HG02938 (cell line): Measurements from ENCODE around the gene PTGER1.

Experiments
- ATAC-seq: cut with Tn5 transposase; IDR thresholded peaks from one replicate; pipeline ENCODE4 v1.9.1; 2021; ENCODE audit warnings: mild to moderate bottlenecking, moderate library complexity; ENCODE audit not compliant: unreplicated experiment

Gene PTGER1

GRCh38 chr19:14442891-14443631 is 32.1 kb downstream of the PTGER1 start:
- ATAC-seq, result no peak

GRCh38 chr19:14441041-14441938 is 33.9 kb downstream of the PTGER1 start:
- no peak for ATAC-seq

- ATAC-seq, result no peak
Measured at GRCh38 chr19:14440049-14440448, 35.1 kb downstream of the PTGER1 start.

- no peak for ATAC-seq
Measured at GRCh38 chr19:14439014-14439413, 36.1 kb downstream of the PTGER1 start.

DNA sequence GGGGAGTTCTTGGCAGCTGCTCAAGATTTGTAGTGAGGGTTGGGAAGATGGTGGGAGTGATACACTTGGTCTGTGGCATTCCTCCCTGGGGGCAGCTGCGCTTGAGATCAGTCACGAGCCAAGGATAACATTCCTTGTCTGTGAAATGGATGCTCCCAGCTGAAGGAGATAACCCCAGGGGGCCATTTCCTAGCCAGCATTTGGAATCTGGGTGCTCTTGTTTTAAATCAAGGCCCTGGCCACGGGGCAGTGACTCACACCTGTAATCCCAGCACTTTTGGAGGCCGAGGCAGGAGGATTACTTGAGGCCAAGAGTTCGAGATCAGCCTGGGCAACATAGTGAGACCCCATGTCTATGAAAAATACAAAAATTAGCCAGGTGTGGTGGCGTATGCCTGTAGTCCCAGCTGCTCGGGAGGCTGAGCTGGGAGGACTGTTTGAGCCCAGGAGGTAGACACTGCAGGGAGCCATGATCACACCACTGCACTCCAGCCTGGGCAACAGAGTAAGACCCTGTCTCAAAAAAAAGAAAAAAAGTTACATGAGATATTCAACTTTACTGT is 37.5 kb downstream of the PTGER1 start:
- ATAC-seq, result no peak

- no peak for ATAC-seq
Measured at GRCh38 chr19:14435320-14436050, 39.7 kb downstream of the PTGER1 start.

- ATAC-seq, result no peak
Measured at GRCh38 chr19:14434543-14435319, 40.4 kb downstream of the PTGER1 start.

DNA sequence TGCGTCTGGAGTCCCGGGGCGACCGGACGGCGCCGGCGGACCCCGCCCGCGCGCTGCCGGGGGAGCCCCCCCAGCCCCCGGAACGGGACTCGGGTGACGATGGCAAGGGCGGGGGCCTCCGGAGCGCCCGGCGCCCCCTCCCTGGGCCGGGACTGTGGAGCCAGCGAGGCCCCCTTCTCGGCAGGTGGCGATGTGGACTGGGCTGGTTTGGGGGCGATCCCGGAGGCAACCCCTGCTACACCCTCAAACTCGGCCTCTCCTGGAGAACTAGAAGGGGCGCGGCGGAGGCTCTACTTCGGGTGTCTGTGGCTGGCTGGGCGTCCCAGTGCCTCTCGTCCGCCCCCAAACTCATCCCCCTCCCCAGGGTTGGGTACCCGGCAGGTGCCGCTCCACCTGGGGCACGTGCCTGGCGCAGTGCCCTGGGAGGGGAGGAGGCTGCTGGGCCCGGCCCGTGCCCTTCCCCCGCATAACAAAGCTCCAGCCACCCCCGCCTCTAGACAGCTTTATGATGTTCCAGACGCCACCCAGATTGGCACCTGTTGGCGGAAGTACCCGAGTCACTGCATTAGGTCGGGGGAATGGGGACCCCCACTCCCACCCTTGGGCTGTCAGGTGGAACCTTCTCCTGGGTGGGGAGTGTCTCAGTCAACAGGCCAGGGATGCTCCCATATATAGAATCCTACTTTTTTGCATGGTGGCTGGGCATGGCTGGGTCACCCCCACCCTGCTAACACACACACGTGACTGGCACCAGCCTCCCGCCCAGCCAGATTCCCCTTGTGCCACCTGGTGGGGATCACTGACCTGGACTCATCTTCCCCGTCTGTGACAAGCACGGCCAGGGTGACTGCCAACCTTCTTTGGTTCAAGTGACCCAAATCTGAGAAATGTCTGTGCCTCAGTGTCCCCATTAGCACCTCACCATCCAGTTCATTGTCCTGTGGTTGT is 41.3 kb downstream of the PTGER1 start:
- no peak for ATAC-seq

DNA sequence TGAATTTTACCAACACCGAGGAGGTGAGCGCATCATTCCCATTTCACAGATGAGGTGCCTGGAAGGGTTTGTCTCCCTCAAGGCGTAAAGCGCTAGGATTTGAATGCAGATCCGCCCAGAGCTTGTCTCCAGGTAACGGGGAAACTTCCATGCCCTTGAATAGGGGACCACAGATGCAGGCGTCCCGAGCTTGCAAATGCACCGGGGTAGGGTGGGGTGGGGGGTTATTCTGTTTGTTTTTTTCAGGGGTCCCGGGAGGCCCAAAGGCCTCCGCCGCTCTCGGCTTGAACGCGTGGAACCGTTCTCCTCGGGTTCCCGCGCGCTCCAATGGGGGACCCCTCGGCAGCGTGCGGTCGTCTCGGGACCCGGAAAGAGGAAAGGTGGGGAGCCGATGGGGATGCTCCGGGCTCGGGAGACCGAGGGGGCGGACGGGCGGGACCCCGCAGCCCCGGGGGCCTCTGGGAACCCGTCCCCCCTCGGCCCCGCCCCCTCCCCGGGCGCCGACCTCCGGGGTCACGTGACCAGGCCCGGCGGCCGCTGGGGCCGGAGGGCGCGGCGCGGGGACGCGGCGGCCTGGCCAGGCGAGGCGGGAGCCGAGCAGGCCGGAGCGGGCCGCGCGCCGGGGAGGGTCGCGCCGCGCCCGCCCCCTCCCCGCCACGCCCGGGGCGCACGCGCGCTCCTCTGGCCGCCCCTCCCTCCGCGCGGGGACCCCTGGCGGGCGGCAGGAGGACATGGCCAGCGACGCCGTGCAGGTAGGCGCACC is 42.2 kb downstream of the PTGER1 start, which contains the start of gene PKN1:
PKN1 (plus strand) TSS at position 516 of the 763 bp plus-strand sequence; CDS start at position 732, 216 bp downstream.
- ATAC-seq, result no peak

DNA sequence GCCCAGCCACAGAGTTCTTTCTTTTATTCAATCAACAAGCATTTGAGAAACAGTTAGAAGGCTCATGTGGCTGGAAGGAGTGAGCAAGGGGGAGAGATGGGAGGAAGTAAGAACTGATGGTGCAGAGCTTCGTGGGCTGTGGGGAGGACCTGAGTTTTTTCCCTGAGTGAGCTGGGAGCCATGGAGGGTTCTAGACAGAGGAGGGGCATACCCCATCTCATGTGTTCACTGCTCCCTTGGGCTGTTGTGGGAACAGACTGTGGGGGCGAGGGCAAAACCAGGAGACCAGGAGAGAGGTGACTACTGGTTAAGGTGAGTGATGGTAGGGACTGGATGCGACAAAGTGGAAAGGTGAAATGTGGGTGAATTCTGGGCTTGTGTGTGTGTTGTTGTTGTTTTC is 44.4 kb downstream of the PTGER1 start:
- no peak for ATAC-seq

DNA sequence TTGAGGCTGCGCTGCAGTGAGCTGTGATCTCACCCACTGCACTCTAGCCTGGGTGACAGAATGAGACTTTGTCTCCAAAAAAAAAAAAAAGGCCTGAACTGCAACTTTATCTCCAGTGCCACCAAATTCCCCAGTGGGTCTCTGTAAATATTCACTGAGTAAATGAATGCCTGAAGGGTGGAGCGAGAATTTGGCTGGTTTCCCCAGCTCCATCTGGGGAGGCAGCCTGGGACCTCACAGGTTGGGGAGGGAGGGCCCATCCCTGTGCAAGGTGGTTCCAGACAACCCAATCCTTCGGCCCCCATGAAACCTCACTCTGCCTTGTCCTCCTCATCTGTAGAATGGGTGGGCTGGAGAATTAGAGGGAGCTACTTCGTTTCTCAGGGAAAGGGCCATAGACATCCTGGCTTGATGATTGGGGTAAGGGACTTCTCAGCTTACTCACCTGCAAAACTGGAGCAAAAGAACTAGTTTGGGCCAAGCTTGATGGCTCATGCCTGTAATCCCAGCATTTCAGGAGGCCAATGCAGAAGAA is 46.2 kb downstream of the PTGER1 start:
- ATAC-seq, result no peak

DNA sequence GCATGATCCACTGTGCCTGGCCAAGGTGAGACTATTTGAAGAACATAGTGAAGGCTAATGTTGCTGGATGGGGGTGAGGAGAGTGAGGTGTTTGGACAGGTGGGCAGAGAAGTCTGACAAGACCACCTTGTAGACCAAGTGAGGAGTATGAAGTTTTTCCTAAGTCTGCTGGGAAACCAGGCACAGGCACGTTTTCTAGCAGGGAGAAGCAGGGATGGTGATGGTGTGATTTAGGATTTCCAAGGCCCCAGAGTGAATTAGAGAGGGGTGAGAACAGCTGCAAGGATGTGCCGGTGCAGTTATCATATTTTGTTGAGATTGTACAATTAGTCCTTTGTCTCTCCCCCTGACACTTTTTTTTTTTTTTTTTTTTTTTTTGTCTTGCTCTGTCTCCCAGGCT is 47.7 kb downstream of the PTGER1 start:
- no peak for ATAC-seq

DNA sequence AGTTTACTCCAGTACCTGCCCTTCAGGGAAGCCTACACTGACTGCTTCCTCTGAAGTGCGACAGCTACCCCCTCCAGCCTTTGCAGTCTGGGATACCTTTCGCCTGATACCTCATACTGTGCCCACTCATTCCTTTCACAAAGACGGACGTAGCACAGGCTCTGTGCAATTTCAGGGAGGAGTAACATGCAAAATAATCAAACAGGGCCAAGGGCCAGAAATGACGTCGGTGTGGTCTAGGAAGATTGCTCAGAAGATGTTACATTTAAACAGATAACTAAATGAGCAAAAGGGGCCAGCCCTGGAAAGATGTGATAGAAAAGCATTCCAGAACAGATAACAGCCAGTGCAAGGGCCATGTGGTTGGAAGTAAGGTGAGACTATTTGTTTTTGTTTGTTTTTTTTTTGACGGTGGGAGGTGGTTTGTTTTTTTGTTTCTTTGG is 49.4 kb downstream of the PTGER1 start:
- ATAC-seq, result no peak
